ENCODE data around the gene ABO.

GRCh38 chr9:133277467-133277866 lies 2.5 kb upstream of the ABO start:
- no peak for TF ChIP-seq CTCF (IDR thresholded peaks at IDR 0.05)
- TF ChIP-seq POLR2A (IDR thresholded peaks at IDR 0.05): no peak
- no peak for TF ChIP-seq EP300 (IDR thresholded peaks at IDR 0.05)

Data from ovary (tissue), 3 donors.